GDM1 (cell line): ENCODE results near the gene LRIT2.
"Not testable (repeated sequence)": the region's sequence is repeated elsewhere in the genome, so short reads cannot be mapped to it uniquely, and the experiment has no call there.

Experiments
- DNase-seq: peaks from one replicate; lab custom pipeline; 2025; lab: John Stamatoyannopoulos, UW

The LRIT2 gene

GRCh38 chr10:84184517-84184916 is 40.8 kb downstream of the LRIT2 start:
- DNase-seq: no peak

- DNase-seq: no peak
These were observed 43.7 kb downstream of the LRIT2 start for GRCh38 chr10:84181631-84182030.

GRCh38 chr10:84180386-84180785 is 45.0 kb downstream of the LRIT2 start:
- not testable (repeated sequence) for DNase-seq

GRCh38 chr10:84179059-84179710 is 46.2 kb downstream of the LRIT2 start:
- DNase-seq: no peak

GRCh38 chr10:84178160-84178609 is 47.2 kb downstream of the LRIT2 start:
- no peak for DNase-seq

- DNase-seq: no peak
These were observed 47.7 kb downstream of the LRIT2 start for GRCh38 chr10:84177541-84178141.

GRCh38 chr10:84176836-84177474 is 48.4 kb downstream of the LRIT2 start:
- DNase-seq: no peak

GRCh38 chr10:84176351-84176750 is 49.0 kb downstream of the LRIT2 start:
- DNase-seq: no peak

GRCh38 chr10:84175436-84175835 is 49.9 kb downstream of the LRIT2 start:
- no peak for DNase-seq

- DNase-seq: no peak
These were observed 51.8 kb downstream of the LRIT2 start, which contains the start of gene GPR15LG for GRCh38 chr10:84173501-84173929. TSS of gene GPR15LG (plus strand) at chr10:84173801. CDS start at chr10:84173852, 51 bp downstream.

GRCh38 chr10:84172467-84173356 is 52.6 kb downstream of the LRIT2 start:
- DNase-seq: no peak

- not testable (repeated sequence) for DNase-seq
These were observed 53.5 kb downstream of the LRIT2 start for GRCh38 chr10:84171700-84172466.

- not testable (repeated sequence) for DNase-seq
These were observed 54.1 kb downstream of the LRIT2 start for GRCh38 chr10:84171237-84171636.
